HG02588 (cell line): ENCODE measurements around the gene ADAMTS18.
"Not testable (repeated sequence)": the region's sequence is repeated elsewhere in the genome, so short reads cannot be mapped to it uniquely, and the experiment has no call there.

Source experiments
- ATAC-seq: cut with Tn5 transposase; IDR thresholded peaks from one replicate; pipeline ENCODE4 v1.9.1; 2021; ENCODE audit warnings: mild to moderate bottlenecking, moderate library complexity; ENCODE audit not compliant: unreplicated experiment

Gene ADAMTS18

GRCh38 chr16:77434530-77435271, at the start of gene ADAMTS18:
ADAMTS18 (minus strand) TSS chr16:77435034; CDS start chr16:77434695, 339 bp downstream.
- ATAC-seq: no peak

- ATAC-seq: no peak
Measured at GRCh38 chr16:77480681-77481315, 46.0 kb upstream of the ADAMTS18 start.

- ATAC-seq: no peak
Measured at GRCh38 chr16:77472262-77472661, 37.4 kb upstream of the ADAMTS18 start.

- no peak for ATAC-seq
Measured at GRCh38 chr16:77470851-77471250, 36.0 kb upstream of the ADAMTS18 start.

- ATAC-seq: no peak
Measured at GRCh38 chr16:77469634-77470033, 34.8 kb upstream of the ADAMTS18 start.

GRCh38 chr16:77468831-77469230, 34.0 kb upstream of the ADAMTS18 start:
- no peak for ATAC-seq

GRCh38 chr16:77467821-77468335, 33.0 kb upstream of the ADAMTS18 start:
- ATAC-seq: no peak

GRCh38 chr16:77463659-77464058, 28.8 kb upstream of the ADAMTS18 start:
- ATAC-seq: not testable (repeated sequence)

GRCh38 chr16:77462894-77463293, 28.1 kb upstream of the ADAMTS18 start:
- no peak for ATAC-seq

- no peak for ATAC-seq
Measured at GRCh38 chr16:77459534-77460254, 24.9 kb upstream of the ADAMTS18 start.

GRCh38 chr16:77457046-77457445, 22.2 kb upstream of the ADAMTS18 start:
- no peak for ATAC-seq

- no peak for ATAC-seq
Measured at GRCh38 chr16:77452243-77452642, 17.4 kb upstream of the ADAMTS18 start.

- ATAC-seq: no peak
Measured at GRCh38 chr16:77450790-77451487, 16.1 kb upstream of the ADAMTS18 start.

GRCh38 chr16:77449208-77449607, 14.4 kb upstream of the ADAMTS18 start:
- ATAC-seq: no peak

- ATAC-seq: no peak
Measured at GRCh38 chr16:77445324-77445723, 10.5 kb upstream of the ADAMTS18 start.

GRCh38 chr16:77444147-77444460, 9.3 kb upstream of the ADAMTS18 start:
- ATAC-seq: no peak

- no peak for ATAC-seq
Measured at GRCh38 chr16:77443357-77444146, 8.7 kb upstream of the ADAMTS18 start.

- ATAC-seq: no peak
Measured at GRCh38 chr16:77442078-77442477, 7.2 kb upstream of the ADAMTS18 start.

GRCh38 chr16:77439106-77439505, 4.3 kb upstream of the ADAMTS18 start:
- ATAC-seq: no peak

- ATAC-seq: no peak
Measured at GRCh38 chr16:77437859-77438258, 3.0 kb upstream of the ADAMTS18 start.
